ENCODE results near the gene SLC37A1. TPM values are rescaled to one million over a fixed set of nuclear protein-coding genes. Genes with fewer than 3 reads are reported as not detected.

SLC37A1 gene
- total RNA-seq, 2 donors from 2014 or later = 2.0 to 5.0 TPM

DNA sequence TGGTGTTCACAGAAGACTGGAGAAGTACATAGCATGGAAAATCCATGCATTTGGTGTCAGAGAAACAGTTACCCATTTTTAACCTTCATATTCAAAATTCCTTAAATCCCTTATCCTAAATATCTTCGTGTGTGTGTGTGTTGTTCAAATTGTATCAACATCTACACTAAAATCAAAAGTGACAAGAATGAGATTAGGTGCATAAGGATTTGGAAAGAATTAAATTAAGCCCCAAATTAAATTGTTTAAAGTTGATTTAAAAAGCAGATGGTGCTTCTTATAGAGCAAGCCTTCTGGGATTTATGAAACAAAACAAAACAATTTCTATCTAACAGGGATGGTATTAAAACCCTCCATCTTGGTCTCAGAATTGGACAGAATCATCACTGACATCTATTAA is 22.3 kb upstream of the SLC37A1 start:
- H3K27ac ChIP-seq = no peak overlapping the region
- peaks cover 0 to 6% of the 10 kb centered on the region in 2 donors for H3K4me1 ChIP-seq
- H3K9me3 ChIP-seq = no peaks in the 10 kb centered on the region
- no peak overlapping the region for H3K4me3 ChIP-seq
- no peak for DNase-seq (ENCODE audit: low spot score)
- H3K27me3 ChIP-seq = no peaks in the 10 kb centered on the region
- TF ChIP-seq, protein P1, sequence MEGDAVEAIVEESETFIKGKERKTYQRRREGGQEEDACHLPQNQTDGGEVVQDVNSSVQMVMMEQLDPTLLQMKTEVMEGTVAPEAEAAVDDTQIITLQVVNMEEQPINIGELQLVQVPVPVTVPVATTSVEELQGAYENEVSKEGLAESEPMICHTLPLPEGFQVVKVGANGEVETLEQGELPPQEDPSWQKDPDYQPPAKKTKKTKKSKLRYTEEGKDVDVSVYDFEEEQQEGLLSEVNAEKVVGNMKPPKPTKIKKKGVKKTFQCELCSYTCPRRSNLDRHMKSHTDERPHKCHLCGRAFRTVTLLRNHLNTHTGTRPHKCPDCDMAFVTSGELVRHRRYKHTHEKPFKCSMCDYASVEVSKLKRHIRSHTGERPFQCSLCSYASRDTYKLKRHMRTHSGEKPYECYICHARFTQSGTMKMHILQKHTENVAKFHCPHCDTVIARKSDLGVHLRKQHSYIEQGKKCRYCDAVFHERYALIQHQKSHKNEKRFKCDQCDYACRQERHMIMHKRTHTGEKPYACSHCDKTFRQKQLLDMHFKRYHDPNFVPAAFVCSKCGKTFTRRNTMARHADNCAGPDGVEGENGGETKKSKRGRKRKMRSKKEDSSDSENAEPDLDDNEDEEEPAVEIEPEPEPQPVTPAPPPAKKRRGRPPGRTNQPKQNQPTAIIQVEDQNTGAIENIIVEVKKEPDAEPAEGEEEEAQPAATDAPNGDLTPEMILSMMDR (IDR thresholded peaks at IDR 0.05) = no peak
- H3K36me3 ChIP-seq = no peaks in the 10 kb centered on the region

DNA sequence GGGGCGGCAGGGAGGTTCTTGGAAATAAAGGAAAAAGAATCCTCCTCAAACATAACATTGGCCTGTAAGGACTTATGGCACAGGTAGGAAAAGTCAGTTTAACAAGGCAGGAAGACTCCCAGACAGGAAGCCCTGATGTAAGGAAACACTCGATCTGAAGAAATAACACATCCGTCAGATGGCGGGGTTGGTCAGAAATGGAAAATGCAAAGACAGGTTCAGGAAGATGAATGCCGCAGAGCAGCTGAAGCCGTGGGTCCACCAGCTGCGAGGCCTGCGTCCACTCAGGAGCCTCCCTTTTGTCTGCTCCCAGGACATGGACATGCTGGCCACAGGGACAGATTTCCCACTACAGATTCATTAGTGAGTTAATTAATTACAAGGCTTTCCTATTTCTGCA is 21.5 kb upstream of the SLC37A1 start:
- Histone ChIP-seq H3K27me3 (no peaks in the 10 kb centered on the region), H3K27ac (no peak overlapping the region), H3K4me1 (peaks cover 0 to 12% of the 10 kb centered on the region in 2 donors), H3K9me3 (no peaks in the 10 kb centered on the region), H3K36me3 (no peaks in the 10 kb centered on the region), H3K4me3 (no peak overlapping the region)
- no peak for DNase-seq (ENCODE audit: low spot score)
- TF ChIP-seq, protein P1 (IDR thresholded peaks at IDR 0.05) = no peak

DNA sequence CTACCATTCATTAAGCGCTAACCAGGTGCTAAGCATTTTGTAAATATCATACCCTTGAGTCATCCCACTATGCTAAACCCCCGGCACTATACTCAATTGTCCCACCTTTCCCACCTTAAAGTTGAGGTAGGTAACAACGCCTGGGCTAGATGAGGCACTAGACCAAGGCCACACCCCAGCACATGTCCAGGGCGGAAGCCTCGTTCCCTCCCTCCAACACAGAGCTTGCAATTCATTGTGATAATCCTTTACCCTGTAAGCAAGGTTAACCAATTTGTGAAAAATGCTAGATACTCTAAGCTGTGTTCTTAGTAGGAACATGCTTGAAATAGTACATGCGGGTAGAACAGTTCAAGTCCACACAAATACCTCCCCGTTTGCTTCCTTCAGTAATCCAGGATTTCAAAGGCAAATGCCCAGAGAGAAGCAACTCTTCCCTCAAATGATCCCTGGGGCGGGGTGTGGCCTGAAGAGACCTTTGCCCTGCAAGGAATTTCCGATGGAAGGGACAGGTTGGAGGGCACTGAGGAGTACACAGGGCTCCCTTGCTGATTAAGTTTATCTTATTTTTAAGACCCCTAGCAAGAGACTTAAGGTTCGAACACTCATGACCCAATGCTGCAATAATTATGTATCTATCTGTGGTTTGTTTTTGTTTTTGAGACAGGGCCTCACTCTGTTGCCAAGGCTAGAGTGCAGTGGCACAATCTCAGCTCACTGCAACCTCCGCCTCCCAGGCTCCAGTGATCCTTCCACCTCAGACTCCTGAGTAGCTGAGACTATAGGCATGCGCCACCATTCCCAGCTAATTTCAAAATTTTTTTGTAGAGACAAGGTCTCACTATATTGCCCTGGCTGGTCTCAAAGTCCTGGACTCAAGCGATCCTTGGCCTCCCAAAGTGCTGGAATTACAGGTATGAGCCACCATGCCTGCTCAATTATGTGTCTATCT is 20.3 kb upstream of the SLC37A1 start:
- Histone ChIP-seq H3K4me1 (peaks cover 0 to 12% of the 10 kb centered on the region in 2 donors), H3K36me3 (no peaks in the 10 kb centered on the region), H3K9me3 (no peaks in the 10 kb centered on the region), H3K4me3 (no peak overlapping the region), H3K27ac (no peak overlapping the region), H3K27me3 (no peaks in the 10 kb centered on the region)
- DNase-seq (ENCODE audit: low spot score) = peak; percentile 23
- TF ChIP-seq, protein P1 (IDR thresholded peaks at IDR 0.05) = no peak

DNA sequence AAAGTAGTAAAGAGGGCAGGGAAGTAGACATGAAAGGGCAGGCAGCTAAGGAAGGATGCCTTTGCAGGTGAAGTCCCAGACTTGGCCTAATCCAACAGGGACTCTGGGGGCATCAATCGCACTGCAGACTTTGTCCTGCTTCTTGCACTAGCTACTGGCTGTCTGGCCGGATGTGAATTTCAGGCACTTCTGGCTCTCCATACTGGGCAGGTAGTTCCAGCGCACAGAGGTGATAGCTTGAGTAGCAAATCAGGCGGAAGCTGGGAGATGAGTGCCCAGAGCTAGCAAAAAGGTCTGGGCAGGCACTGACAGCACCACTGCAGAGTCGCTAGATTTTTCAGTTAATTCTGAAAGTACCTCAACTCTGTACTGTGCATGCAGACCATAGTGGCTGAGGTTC is 18.6 kb upstream of the SLC37A1 start:
- DNase-seq (ENCODE audit: low spot score) = no peak
- TF ChIP-seq, protein P1 (IDR thresholded peaks at IDR 0.05) = no peak
- no peaks in the 10 kb centered on the region for H3K27me3 ChIP-seq
- H3K9me3 ChIP-seq = no peaks in the 10 kb centered on the region
- H3K36me3 ChIP-seq = no peaks in the 10 kb centered on the region
- H3K4me1 ChIP-seq = peaks cover 0 to 12% of the 10 kb centered on the region in 2 donors
- H3K4me3 ChIP-seq = no peak overlapping the region
- no peak overlapping the region for H3K27ac ChIP-seq

DNA sequence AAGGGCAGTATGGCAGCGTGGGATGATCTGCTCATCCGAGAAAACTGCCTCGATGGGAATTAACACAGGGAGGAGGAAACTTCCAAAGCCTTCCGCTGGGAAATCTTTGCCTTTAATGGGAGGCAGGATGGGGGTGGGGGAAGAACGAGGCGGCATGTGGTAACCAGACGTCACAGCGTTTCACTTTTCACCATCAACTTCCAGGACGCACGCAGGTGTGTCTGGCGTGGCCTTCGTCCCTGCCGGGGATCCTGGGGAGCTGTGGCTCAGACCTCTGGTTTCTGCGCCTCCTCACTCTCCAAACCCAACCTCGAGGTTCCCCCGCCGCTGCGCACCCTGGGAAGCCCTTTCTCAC is 17.9 kb upstream of the SLC37A1 start:
- Histone ChIP-seq H3K36me3 (no peaks in the 10 kb centered on the region), H3K4me1 (peaks cover 0 to 12% of the 10 kb centered on the region in 2 donors), H3K27ac (peak overlapping the region in 1 of 2 donors; percentile 48), H3K9me3 (no peaks in the 10 kb centered on the region), H3K27me3 (no peaks in the 10 kb centered on the region), H3K4me3 (peak overlapping the region; percentile 54 to 67)
- TF ChIP-seq, protein P1 (IDR thresholded peaks at IDR 0.05) = no peak
- DNase-seq (ENCODE audit: low spot score) = no peak

All from right atrium auricular region (tissue), 2 donors.